ENCODE results near the gene KCNC4. TPM values are rescaled to one million over a fixed set of nuclear protein-coding genes. Genes with fewer than 3 reads are reported as not detected.

KCNC4 gene
- total RNA-seq, 1 donor, result 1.4 TPM

DNA sequence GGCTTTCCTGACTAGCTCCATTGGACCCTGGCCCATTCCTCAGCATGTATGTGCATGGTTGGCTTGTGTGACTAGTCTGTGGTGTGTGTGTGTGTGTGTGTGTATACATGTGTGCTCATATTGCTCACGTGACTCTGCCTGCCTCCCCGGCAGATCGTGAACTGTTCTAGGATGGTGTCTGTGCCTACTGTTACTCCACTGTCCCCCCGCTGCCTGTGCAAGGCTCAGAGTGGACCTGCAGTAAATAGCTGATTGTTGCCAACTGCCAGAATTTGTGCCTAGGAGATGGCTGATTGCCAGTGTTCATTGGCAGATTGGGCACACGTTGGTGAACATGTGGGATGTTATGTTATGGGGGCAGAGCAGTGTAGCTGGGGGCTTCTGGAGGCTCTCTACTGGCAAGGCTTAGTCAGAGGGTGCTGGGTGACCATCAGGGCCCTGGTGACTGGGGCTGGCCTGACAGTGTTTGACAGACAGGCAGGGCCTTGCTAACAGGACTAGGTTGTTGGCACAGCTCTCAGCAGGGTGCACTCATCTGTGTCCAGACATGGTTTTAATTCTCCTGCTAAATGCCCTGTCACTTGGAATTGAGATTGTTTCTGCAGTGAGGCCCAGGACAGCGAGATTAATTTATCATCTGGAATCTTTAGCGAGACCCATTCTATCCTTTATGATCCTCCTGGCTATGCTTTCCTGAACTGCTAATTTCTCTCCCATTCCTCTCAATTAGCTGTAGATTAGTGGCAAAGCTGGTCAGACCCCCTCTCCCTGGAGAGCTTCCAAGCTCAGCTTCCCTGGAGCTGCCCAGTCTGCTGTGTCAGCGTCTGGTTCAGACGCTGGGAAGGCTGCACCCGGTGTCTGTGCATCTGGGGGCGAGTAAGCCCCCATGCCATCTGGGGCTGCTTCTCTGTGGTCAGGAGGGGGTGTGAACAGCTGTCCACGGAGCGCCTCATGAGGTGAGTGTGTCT is 39.1 kb upstream of the KCNC4 start:
- TF ChIP-seq, protein P1, sequence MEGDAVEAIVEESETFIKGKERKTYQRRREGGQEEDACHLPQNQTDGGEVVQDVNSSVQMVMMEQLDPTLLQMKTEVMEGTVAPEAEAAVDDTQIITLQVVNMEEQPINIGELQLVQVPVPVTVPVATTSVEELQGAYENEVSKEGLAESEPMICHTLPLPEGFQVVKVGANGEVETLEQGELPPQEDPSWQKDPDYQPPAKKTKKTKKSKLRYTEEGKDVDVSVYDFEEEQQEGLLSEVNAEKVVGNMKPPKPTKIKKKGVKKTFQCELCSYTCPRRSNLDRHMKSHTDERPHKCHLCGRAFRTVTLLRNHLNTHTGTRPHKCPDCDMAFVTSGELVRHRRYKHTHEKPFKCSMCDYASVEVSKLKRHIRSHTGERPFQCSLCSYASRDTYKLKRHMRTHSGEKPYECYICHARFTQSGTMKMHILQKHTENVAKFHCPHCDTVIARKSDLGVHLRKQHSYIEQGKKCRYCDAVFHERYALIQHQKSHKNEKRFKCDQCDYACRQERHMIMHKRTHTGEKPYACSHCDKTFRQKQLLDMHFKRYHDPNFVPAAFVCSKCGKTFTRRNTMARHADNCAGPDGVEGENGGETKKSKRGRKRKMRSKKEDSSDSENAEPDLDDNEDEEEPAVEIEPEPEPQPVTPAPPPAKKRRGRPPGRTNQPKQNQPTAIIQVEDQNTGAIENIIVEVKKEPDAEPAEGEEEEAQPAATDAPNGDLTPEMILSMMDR (IDR thresholded peaks at IDR 0.05; ENCODE audit: extremely low read depth, low read depth, low read length), result no peak
- DNase-seq (ENCODE audit: insufficient read length, low spot score, missing footprints), result no peak
- no peaks in the 10 kb centered on the region for H3K79me2 ChIP-seq (ENCODE audit: insufficient read depth, low read length)

DNA sequence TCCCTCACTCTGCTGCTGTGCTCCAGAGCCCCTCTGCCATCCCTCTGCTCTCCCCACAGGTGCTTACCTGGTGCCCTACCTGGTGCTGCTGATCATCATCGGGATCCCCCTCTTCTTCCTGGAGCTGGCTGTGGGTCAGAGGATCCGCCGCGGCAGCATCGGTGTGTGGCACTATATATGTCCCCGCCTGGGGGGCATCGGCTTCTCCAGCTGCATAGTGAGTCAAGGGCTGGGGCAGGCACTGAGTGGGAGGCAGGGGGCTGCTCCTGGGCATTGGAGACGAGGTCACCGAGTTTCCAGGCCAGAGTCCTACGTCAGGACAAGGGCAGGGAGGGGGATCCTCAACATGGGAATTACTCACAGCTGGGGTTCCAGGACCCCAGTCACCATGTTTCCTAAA is 38.1 kb upstream of the KCNC4 start:
- no peak overlapping the region for H2AFZ ChIP-seq (ENCODE audit: low read length)
- DNase-seq (ENCODE audit: insufficient read length, low spot score, missing footprints), result no peak
- no peaks in the 10 kb centered on the region for H3K79me2 ChIP-seq (ENCODE audit: insufficient read depth, low read length)
- no peak overlapping the region for H3K27ac ChIP-seq (ENCODE audit: low read depth, low read length)
- no peaks in the 10 kb centered on the region for H3K4me1 ChIP-seq (ENCODE audit: insufficient read depth, low read length)
- no peaks in the 10 kb centered on the region for H3K36me3 ChIP-seq (ENCODE audit: insufficient read depth, low read length)
- no peaks in the 10 kb centered on the region for H3K9me3 ChIP-seq (ENCODE audit: low read depth, low read length)
- H4K20me1 ChIP-seq (ENCODE audit: insufficient read depth, low read length), result no peaks in the 10 kb centered on the region
- peaks cover 7% of the 10 kb centered on the region for H3K27me3 ChIP-seq (ENCODE audit: insufficient read depth, low read length)
- no peak overlapping the region for H3K4me2 ChIP-seq (ENCODE audit: insufficient read depth, low read length)
- no peak overlapping the region for H3K4me3 ChIP-seq (ENCODE audit: insufficient read depth, low read length)
- TF ChIP-seq, protein P1 (IDR thresholded peaks at IDR 0.05; ENCODE audit: extremely low read depth, low read depth, low read length), result no peak

More for the DNA sequence above, 39.1 kb upstream of the KCNC4 start:
- Histone ChIP-seq H3K36me3 (ENCODE audit: insufficient read depth, low read length) (no peaks in the 10 kb centered on the region), H3K9me3 (ENCODE audit: low read depth, low read length) (no peaks in the 10 kb centered on the region), H3K4me1 (ENCODE audit: insufficient read depth, low read length) (no peaks in the 10 kb centered on the region), H3K27ac (ENCODE audit: low read depth, low read length) (no peak overlapping the region), H3K27me3 (ENCODE audit: insufficient read depth, low read length) (peaks cover 8% of the 10 kb centered on the region), H2AFZ (ENCODE audit: low read length) (no peak overlapping the region), H3K4me3 (ENCODE audit: insufficient read depth, low read length) (no peak overlapping the region), H4K20me1 (ENCODE audit: insufficient read depth, low read length) (no peaks in the 10 kb centered on the region), H3K4me2 (ENCODE audit: insufficient read depth, low read length) (no peak overlapping the region)

DNA sequence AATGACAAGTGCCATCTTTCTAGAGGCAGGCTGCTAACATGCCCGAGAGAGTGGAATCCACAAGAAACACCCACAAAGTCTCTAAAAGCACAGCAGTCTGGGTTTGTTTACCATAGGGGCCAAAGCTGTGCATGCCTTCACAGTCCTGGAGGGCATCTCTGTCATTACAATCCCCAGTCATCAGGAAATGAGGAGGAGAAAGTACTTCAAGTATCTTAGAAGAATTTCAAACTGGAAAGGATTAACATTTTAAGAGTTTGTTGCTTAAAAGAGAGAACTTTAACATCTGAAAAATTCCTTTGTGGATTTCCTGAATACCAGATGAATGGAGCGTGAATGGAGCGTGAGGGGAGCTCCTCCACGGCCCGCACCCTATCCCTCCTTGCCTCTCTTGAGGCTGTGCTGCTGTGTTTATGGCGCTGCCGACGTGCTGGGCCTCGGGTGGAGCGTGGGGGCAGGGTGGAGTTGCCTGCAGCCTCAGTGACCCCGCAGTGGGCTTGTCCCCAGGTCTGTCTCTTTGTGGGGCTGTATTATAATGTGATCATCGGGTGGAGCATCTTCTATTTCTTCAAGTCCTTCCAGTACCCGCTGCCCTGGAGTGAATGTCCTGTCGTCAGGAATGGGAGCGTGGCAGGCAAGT is 36.5 kb upstream of the KCNC4 start:
- H3K27me3 ChIP-seq (ENCODE audit: insufficient read depth, low read length), result peaks cover 3% of the 10 kb centered on the region
- TF ChIP-seq, protein P1 (IDR thresholded peaks at IDR 0.05; ENCODE audit: extremely low read depth, low read depth, low read length), result no peak
- no peak overlapping the region for H2AFZ ChIP-seq (ENCODE audit: low read length)
- H3K79me2 ChIP-seq (ENCODE audit: insufficient read depth, low read length), result no peaks in the 10 kb centered on the region
- H4K20me1 ChIP-seq (ENCODE audit: insufficient read depth, low read length), result no peaks in the 10 kb centered on the region
- H3K27ac ChIP-seq (ENCODE audit: low read depth, low read length), result no peak overlapping the region
- H3K9me3 ChIP-seq (ENCODE audit: low read depth, low read length), result no peaks in the 10 kb centered on the region
- no peaks in the 10 kb centered on the region for H3K36me3 ChIP-seq (ENCODE audit: insufficient read depth, low read length)
- H3K4me1 ChIP-seq (ENCODE audit: insufficient read depth, low read length), result no peaks in the 10 kb centered on the region
- H3K4me2 ChIP-seq (ENCODE audit: insufficient read depth, low read length), result no peak overlapping the region
- peak; percentile 87 for DNase-seq (ENCODE audit: insufficient read length, low spot score, missing footprints)
- no peak overlapping the region for H3K4me3 ChIP-seq (ENCODE audit: insufficient read depth, low read length)

DNA sequence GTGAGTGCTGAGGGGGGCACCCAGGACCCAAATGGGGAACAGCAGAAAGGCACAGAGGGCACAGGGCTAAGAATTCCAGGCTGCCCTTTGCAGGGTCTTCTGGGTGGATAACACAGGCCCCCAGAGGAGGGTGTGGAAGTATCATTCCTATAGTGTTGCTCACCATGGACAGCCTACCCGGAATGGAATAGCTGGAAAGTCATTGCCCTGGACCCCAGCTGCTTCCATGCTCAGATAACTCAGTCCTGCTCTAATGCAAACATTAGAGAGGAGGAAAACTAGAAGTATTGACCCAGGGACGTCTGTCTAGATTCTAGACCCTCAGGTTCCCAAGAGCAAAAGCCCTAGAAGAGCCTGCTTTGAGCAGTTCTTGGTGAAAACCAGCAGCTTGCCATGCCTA is 35.2 kb upstream of the KCNC4 start:
- TF ChIP-seq, protein P1 (IDR thresholded peaks at IDR 0.05; ENCODE audit: extremely low read depth, low read depth, low read length), result no peak
- Histone ChIP-seq H3K27ac (ENCODE audit: low read depth, low read length) (no peak overlapping the region), H2AFZ (ENCODE audit: low read length) (no peak overlapping the region), H3K4me2 (ENCODE audit: insufficient read depth, low read length) (no peak overlapping the region), H3K36me3 (ENCODE audit: insufficient read depth, low read length) (no peaks in the 10 kb centered on the region), H3K4me3 (ENCODE audit: insufficient read depth, low read length) (no peak overlapping the region), H3K79me2 (ENCODE audit: insufficient read depth, low read length) (no peaks in the 10 kb centered on the region), H3K9me3 (ENCODE audit: low read depth, low read length) (no peaks in the 10 kb centered on the region), H3K4me1 (ENCODE audit: insufficient read depth, low read length) (no peaks in the 10 kb centered on the region), H4K20me1 (ENCODE audit: insufficient read depth, low read length) (no peaks in the 10 kb centered on the region), H3K27me3 (ENCODE audit: insufficient read depth, low read length) (peaks cover 3% of the 10 kb centered on the region)
- DNase-seq (ENCODE audit: insufficient read length, low spot score, missing footprints), result peak; percentile 82
